HepG2 (cell line): ENCODE results near the gene BBOF1. TPM values are rescaled to one million over a fixed set of nuclear protein-coding genes. Genes with fewer than 3 reads are reported as not detected.

Source experiments
- ARHGAP35 ChIP-seq: sonication (generic); formaldehyde crosslinking; IDR thresholded peaks from 2 replicates; pipeline ENCODE4 v1.9.0; 2022; ENCODE audit warnings: mild to moderate bottlenecking, inconsistent platforms, moderate library complexity, missing genetic modification reagents, borderline replicate concordance
- ATRX ChIP-seq: sonication (generic); formaldehyde crosslinking; IDR thresholded peaks from 2 replicates; pipeline ENCODE4 v1.4.0; 2020; ENCODE audit warnings: missing genetic modification reagents, borderline replicate concordance
- ELF1 ChIP-seq: sonication (generic); formaldehyde crosslinking; IDR thresholded peaks from 2 replicates; pipeline ENCODE4 v1.4.0; 2020; ENCODE audit warnings: missing genetic modification reagents
- FOXC1 ChIP-seq: sonication (generic); formaldehyde crosslinking; IDR thresholded peaks from 2 replicates; pipeline ENCODE4 v1.8.0; 2022; ENCODE audit warnings: mild to moderate bottlenecking, missing genetic modification reagents, borderline replicate concordance
- JARID2 ChIP-seq: sonication (generic); formaldehyde crosslinking; IDR thresholded peaks from 2 replicates; pipeline ENCODE4 v1.8.1; 2023; ENCODE audit warnings: missing genetic modification reagents, inconsistent platforms; ENCODE audit not compliant: insufficient replicate concordance
- KAT2B ChIP-seq: fragments of 150-350 bp; IDR thresholded peaks from 2 replicates; pipeline ENCODE4 v1.6.1; 2014; ENCODE audit warnings: low read depth, low read length, borderline replicate concordance
- KAT7 ChIP-seq: IDR thresholded peaks from 2 replicates; pipeline ENCODE4 v1.6.1; 2018; ENCODE audit warnings: borderline replicate concordance, missing compliant biosample characterization
- KAT8 ChIP-seq: IDR thresholded peaks from 2 replicates; pipeline ENCODE4 v1.6.1; 2016; ENCODE audit warnings: missing genetic modification reagents, missing compliant biosample characterization
- MIER3 ChIP-seq: IDR thresholded peaks from 2 replicates; pipeline ENCODE4 v1.6.1; 2016; ENCODE audit warnings: missing compliant biosample characterization, borderline replicate concordance
- NFYC ChIP-seq: IDR thresholded peaks from 2 replicates; pipeline ENCODE4 v1.6.1; 2016; ENCODE audit warnings: missing genetic modification reagents, missing compliant biosample characterization
- NR2F6 ChIP-seq, 2 experiments: IDR thresholded peaks; 2 replicates each; pipeline ENCODE4 v1.6.1; 2016; ENCODE audit warnings: antibody characterized with exemption in 1 of 2, mild to moderate bottlenecking in 1 of 2
- PHF8 ChIP-seq: sonication (generic); formaldehyde crosslinking; IDR thresholded peaks from 2 replicates; pipeline ENCODE4 v1.5.0; 2020; ENCODE audit warnings: missing genetic modification reagents
- PRDM10 ChIP-seq: sonication (generic); formaldehyde crosslinking; IDR thresholded peaks from 2 replicates; pipeline ENCODE4 v1.4.0; 2020; ENCODE audit warnings: low read depth, missing genetic modification reagents
- RBM39 ChIP-seq: fragments of 200-400 bp; formaldehyde crosslinking; IDR thresholded peaks from one replicate; pipeline ENCODE4 v1.6.1; 2018; ENCODE audit warnings: antibody characterized with exemption, mild to moderate bottlenecking, low read depth, low read length; ENCODE audit not compliant: poor library complexity, severe bottlenecking
- SMAD9 ChIP-seq: sonication (generic); formaldehyde crosslinking; IDR thresholded peaks from 2 replicates; pipeline ENCODE4 v1.5.1; 2020; ENCODE audit warnings: mild to moderate bottlenecking, missing genetic modification reagents
- SMARCE1 ChIP-seq: fragments of 450-650 bp; IDR thresholded peaks from 2 replicates; pipeline ENCODE4 v1.6.1; 2017; ENCODE audit warnings: borderline replicate concordance
- SP2 ChIP-seq: sonication (generic); formaldehyde crosslinking; IDR thresholded peaks from 2 replicates; pipeline ENCODE4 v1.5.1; 2020; ENCODE audit warnings: mild to moderate bottlenecking, missing genetic modification reagents
- TAF15 ChIP-seq: fragments of 200-400 bp; formaldehyde crosslinking; IDR thresholded peaks from one replicate; pipeline ENCODE4 v1.6.1; 2018; ENCODE audit warnings: mild to moderate bottlenecking, low read depth, low read length; ENCODE audit not compliant: poor library complexity, severe bottlenecking
- TCF12 ChIP-seq, 2 experiments: fragments of 450-650 bp in 1 of 2; sonication (generic) in 1 of 2; formaldehyde crosslinking in 1 of 2; IDR thresholded peaks; 2 replicates each; pipeline versions ENCODE4 v1.6.1 to v1.8.0; 2017 to 2022; ENCODE audit warnings: antibody characterized with exemption in 1 of 2, mild to moderate bottlenecking in 1 of 2, missing genetic modification reagents in 1 of 2, moderate library complexity in 1 of 2
- TFE3 ChIP-seq: IDR thresholded peaks from 2 replicates; pipeline ENCODE4 v1.6.1; 2016
- THYN1 ChIP-seq: sonication (generic); formaldehyde crosslinking; IDR thresholded peaks from 2 replicates; pipeline ENCODE4 v1.8.1; 2023; ENCODE audit warnings: low read depth, mild to moderate bottlenecking, moderate library complexity, missing genetic modification reagents, borderline replicate concordance
- ZC3H4 ChIP-seq: sonication (generic); formaldehyde crosslinking; IDR thresholded peaks from 2 replicates; pipeline ENCODE4 v1.4.0; 2020; ENCODE audit warnings: missing genetic modification reagents, borderline replicate concordance
- ZFP62 ChIP-seq: sonication (generic); formaldehyde crosslinking; IDR thresholded peaks from 2 replicates; pipeline ENCODE4 v1.4.0; 2020; ENCODE audit warnings: missing genetic modification reagents
- ZNF10 ChIP-seq: sonication (generic); formaldehyde crosslinking; IDR thresholded peaks from 2 replicates; pipeline ENCODE4 v1.4.0; 2020; ENCODE audit warnings: mild to moderate bottlenecking, low read depth, missing genetic modification reagents, borderline replicate concordance
- ZNF20 ChIP-seq: sonication (generic); formaldehyde crosslinking; IDR thresholded peaks from 2 replicates; pipeline ENCODE4 v1.4.0; 2020; ENCODE audit warnings: mild to moderate bottlenecking, moderate library complexity, missing genetic modification reagents
- ZNF224 ChIP-seq: sonication (generic); formaldehyde crosslinking; IDR thresholded peaks from 2 replicates; pipeline ENCODE4 v1.5.0; 2020; ENCODE audit warnings: mild to moderate bottlenecking, missing genetic modification reagents
- polyA plus RNA-seq, 8 experiments: library from polyadenylated mRNA; depleted of rRNA in 3 of 8; stranded (reverse) in 7 of 8; unstranded in 1 of 8; fragments of >200 nt; fragmentation: Illumina TruSeq in 4 of 8; extraction: Trizol in 4 of 8; gene quantifications; 2 replicates each; pipeline versions ENCODE4 v1.2.1 to v1.2.3, GENCODE V29; 2011 to 2016; ENCODE audit warnings: low read depth in 4 of 8, missing spikeins in 1 of 8, mixed read lengths in 1 of 8; ENCODE audit not compliant: insufficient read depth in 1 of 8
- total RNA-seq, 5 experiments: library from RNA; depleted of rRNA; stranded (reverse); fragments of >200 nt; fragmentation: Illumina TruSeq; extraction: Trizol; gene quantifications; 2 replicates each; pipeline ENCODE4 v1.2.3, GENCODE V29; 2016; ENCODE audit warnings: low read depth in 1 of 5

The BBOF1 gene
- total and polyA plus RNA-seq, 2 of the 13 experiments (the other 11 are each of a cell fraction or from before 2014, with no cell fraction given): 1.6 to 2.3 TPM

DNA sequence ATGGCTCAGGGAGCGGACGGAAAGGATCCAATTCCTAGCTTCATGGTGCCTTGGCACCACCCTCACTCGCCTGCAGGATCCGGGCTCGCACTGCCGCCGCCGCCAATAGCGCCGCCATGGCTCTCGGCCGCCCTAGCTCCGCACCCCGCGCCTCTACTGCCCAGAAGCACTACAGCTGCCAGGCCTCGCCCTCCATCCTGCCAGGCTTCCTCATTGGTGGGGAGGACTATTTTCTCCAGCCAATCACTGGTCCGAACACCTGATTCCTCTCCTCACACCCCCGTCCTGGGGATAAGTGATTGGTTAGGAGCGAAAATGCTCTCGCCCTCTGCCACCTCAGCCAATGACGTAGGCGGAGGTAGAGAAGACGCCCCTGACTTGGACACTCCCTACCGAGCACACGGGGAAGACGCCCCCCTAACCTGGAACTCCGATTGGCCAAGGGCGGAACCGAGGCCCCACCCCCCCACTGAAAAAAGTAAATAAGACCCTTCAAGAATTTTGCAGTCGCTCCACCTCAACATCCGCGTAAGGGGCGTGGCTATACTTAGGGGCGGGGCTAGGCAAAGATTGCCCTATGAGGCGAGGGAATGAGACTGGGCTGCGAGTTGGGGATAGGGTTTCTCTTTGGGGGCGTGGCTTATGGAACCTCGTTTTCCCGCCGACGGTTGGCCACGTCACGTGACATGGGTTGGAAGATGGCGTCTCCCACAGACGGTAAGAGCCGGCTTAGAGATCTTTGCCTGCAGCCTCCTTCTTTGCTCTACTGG lies 65.3 kb downstream of the BBOF1 start, which contains the start of the genes ALDH6A1 and LIN52 (continued):
- TF ChIP-seq ZNF20 (CRISPR knock-in tag) (no peak), ATRX (CRISPR knock-in tag) (no peak), ARHGAP35 (CRISPR knock-in tag) (no peak), PRDM10 (no peak), ELF1 (peak; percentile 50; the same call in 1 of the 2 replicates), JARID2 (no peak), TCF12 (IDR thresholded peaks at IDR 0.05) (no peak), TCF12 (CRISPR knock-in tag; IDR thresholded peaks at IDR 0.05) (no peak), ZNF224 (CRISPR knock-in tag) (no peak; the same call in 1 of the 2 replicates), FOXC1 (CRISPR knock-in tag) (no peak), SP2 (peak; percentile 87), KAT2B (no peak), PHF8 (peak; percentile 77), NR2F6 (IDR thresholded peaks at IDR 0.05) (no peak), NR2F6 (CRISPR knock-in tag; IDR thresholded peaks at IDR 0.05) (peak; percentile 32; the same call in 1 of the 2 replicates), TFE3 (peak; percentile 54), NFYC (CRISPR knock-in tag) (peak; percentile 94), ZC3H4 (CRISPR knock-in tag) (no peak), SMARCE1 (no peak), KAT7 (CRISPR knock-in tag) (no peak; the same call in 1 of the 2 replicates), SMAD9 (CRISPR knock-in tag) (no peak), TAF15 (no peak), THYN1 (no peak), MIER3 (0 out of 2 replicates have a peak, but pooled peaks have one; percentile 7), ZNF10 (no peak), KAT8 (CRISPR knock-in tag) (peak; percentile 85), ZFP62 (no peak), RBM39 (peak; percentile 51)
